Kidney (tissue), 14 donors: ENCODE measurements around the gene ROBO4. TPM values are rescaled to one million over a fixed set of nuclear protein-coding genes. Genes with fewer than 3 reads are reported as not detected.

Experiments used
- DNase-seq, 5 donors: peaks; one replicate each; pipeline ENCODE4 v3.0.0-alpha.2; 2013 to 2020
- FAIRE-seq: peaks from 2 replicates; lab custom pipeline; 2012; peaks lifted over from hg19 to GRCh38; lab: Jason Lieb, UNC
- H3K27ac ChIP-seq, 2 donors: one replicate each; pipeline ENCODE4 v1.7.0; 2013; ENCODE audit warnings: low read depth in 2 of 2, low read length in 2 of 2, inconsistent platforms in 1 of 2
- H3K27me3 ChIP-seq: one replicate; pipeline ENCODE4 v1.7.1; 2013; ENCODE audit warnings: low read length, inconsistent platforms; ENCODE audit not compliant: control insufficient read depth, insufficient read depth
- H3K36me3 ChIP-seq, 3 donors: one replicate each; pipeline versions ENCODE4 v1.7.0 to v1.7.1; 2013; ENCODE audit warnings: low read length in 3 of 3, control low read depth in 1 of 3, inconsistent platforms in 1 of 3; ENCODE audit not compliant: insufficient read depth in 3 of 3, control insufficient read depth in 2 of 3
- H3K4me1 ChIP-seq, 3 donors: one replicate each; pipeline versions ENCODE4 v1.7.0 to v1.7.1; 2013; ENCODE audit warnings: low read length in 3 of 3, inconsistent platforms in 1 of 3, low read depth in 1 of 3; ENCODE audit not compliant: control insufficient read depth in 2 of 3, insufficient read depth in 2 of 3
- H3K4me3 ChIP-seq, 3 donors: one replicate each; pipeline versions ENCODE4 v1.7.0 to v1.8.1; 2013; ENCODE audit warnings: low read length in 3 of 3, control low read depth in 1 of 3, inconsistent platforms in 1 of 3
- H3K9ac ChIP-seq, 3 donors: one replicate each; pipeline versions ENCODE4 v1.7.0 to v1.7.1; 2013; ENCODE audit warnings: low read length in 3 of 3, control low read depth in 1 of 3, inconsistent platforms in 1 of 3
- H3K9me3 ChIP-seq, 3 donors: one replicate each; pipeline versions ENCODE4 v1.7.0 to v1.7.1; 2013; ENCODE audit warnings: low read length in 3 of 3, control low read depth in 1 of 3, inconsistent platforms in 1 of 3; ENCODE audit not compliant: control insufficient read depth in 2 of 3, insufficient read depth in 1 of 3
- intact Hi-C: fragments of 100-400 bp; cut with DNase I; formaldehyde crosslinking; loops from one replicate; pipeline ENCODE4 v1.11.1; 2022
- polyA plus RNA-seq: library from polyadenylated mRNA; stranded (reverse); fragments of 350-450 nt; fragmentation: Illumina TruSeq; extraction: RNeasy Lipid Tissue Mini Kit (QIAGEN cat#74804); gene quantifications from one replicate; pipeline ENCODE4 v1.2.3, GENCODE V29; 2014; ENCODE audit warnings: low read depth, low replicate concordance; ENCODE audit not compliant: insufficient read depth
- total RNA-seq: library from RNA; stranded (reverse); fragmentation: NEBNext Ultra II Directional; extraction: Animal tissue kit (Norgen Biotek cat#: 25700); gene quantifications from one replicate; pipeline ENCODE4 v1.2.1, GENCODE V29; 2021
- TF ChIP-seq, protein P1 (sequence below): IDR thresholded peaks from 3 replicates; pipeline ENCODE4 v1.5.1; 2012; ENCODE audit warnings: mild to moderate bottlenecking, moderate library complexity, borderline replicate concordance; ENCODE audit not compliant: insufficient read depth; ENCODE audit errors: extremely low read depth
- donor health status: control.
- donor health status: control.
- donor health status: control.
- donor health status: control.
- donor health status: control.
- donor health status: DM: yes; HTN: yes; CAD: no.
- donor health status: Normal renal cell carcinoma (clear cell type).

The ROBO4 gene
- total and polyA plus RNA-seq, 2 donors from 2014 or later, result 12.8 to 29.5 TPM

DNA sequence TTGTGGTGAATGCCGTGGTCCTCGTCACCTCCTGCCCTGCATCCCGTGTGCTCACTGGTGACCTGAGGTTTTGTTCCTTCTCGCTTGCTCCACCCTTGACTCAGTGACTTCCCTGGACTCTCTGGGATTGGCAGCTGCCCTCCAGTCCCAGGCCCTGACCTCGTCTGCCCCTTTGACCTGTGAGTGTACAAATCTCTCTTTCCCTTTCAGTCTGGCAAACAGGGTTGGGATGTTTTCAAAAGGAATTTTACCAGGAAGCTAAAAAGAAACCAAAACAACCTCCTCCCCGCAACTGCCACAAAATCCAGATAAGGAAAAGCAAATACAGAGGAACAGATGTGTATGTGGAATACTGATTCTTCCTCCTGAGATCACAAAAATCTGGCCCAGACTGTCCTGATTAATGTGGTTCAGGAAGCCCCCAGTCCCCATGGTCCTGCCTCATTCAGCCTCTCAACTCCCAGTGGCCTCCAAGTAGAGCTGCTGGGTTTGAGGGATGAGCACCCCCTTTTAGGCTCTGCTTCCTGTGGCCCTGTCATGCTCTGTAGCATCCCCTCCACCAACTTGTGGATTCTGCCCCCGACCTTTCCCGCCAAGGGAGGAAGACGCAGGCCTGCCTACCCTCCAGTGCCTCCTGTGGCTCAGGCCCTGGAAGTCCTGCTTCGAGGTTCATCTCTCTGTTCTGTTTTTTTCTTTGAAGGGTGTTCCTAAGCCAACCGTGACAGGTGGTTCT, 15.2 kb downstream of the ROBO4 start:
- no peaks in the 10 kb centered on the region for H3K9me3 ChIP-seq
- H3K4me3 ChIP-seq, result no peak overlapping the region
- peaks cover 0 to 6% (median 1%) of the 10 kb centered on the region in 3 donors for H3K4me1 ChIP-seq
- H3K27ac ChIP-seq, result peak overlapping the region in 1 of 2 donors; percentile 24
- DNase-seq (peak in 1 of 5 donors; percentile 31), FAIRE-seq (no peak)
- no peaks in the 10 kb centered on the region for H3K27me3 ChIP-seq
- H3K36me3 ChIP-seq, result no peaks in the 10 kb centered on the region
- H3K9ac ChIP-seq, result no peak overlapping the region
- TF ChIP-seq, protein P1, sequence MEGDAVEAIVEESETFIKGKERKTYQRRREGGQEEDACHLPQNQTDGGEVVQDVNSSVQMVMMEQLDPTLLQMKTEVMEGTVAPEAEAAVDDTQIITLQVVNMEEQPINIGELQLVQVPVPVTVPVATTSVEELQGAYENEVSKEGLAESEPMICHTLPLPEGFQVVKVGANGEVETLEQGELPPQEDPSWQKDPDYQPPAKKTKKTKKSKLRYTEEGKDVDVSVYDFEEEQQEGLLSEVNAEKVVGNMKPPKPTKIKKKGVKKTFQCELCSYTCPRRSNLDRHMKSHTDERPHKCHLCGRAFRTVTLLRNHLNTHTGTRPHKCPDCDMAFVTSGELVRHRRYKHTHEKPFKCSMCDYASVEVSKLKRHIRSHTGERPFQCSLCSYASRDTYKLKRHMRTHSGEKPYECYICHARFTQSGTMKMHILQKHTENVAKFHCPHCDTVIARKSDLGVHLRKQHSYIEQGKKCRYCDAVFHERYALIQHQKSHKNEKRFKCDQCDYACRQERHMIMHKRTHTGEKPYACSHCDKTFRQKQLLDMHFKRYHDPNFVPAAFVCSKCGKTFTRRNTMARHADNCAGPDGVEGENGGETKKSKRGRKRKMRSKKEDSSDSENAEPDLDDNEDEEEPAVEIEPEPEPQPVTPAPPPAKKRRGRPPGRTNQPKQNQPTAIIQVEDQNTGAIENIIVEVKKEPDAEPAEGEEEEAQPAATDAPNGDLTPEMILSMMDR, result no peak
- intact Hi-C loops, result no loop called here

DNA sequence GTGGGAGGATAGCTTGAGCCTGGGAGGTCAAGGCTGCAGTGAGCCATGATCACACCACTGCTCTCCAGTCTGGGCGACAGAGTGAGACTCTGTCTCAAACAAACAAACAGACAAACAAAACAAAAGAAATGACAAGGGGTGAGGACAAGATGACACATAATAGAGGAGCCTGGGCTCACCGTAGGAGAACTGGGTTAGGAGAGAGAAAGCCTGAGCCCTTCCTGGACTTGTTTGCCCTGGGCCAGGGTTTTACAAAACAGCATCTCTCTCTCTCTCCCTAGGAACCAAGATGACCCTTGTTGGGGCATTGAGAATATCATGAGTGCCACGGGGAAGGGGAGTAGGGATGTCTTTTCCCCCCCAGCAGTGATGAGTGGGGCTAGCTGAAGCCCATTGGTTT, 16.7 kb downstream of the ROBO4 start:
- Histone ChIP-seq H3K27ac (no peak overlapping the region), H3K9ac (no peak overlapping the region), H3K27me3 (no peaks in the 10 kb centered on the region), H3K9me3 (no peaks in the 10 kb centered on the region), H3K4me1 (peaks cover 0 to 9% (median 4%) of the 10 kb centered on the region in 3 donors), H3K4me3 (no peak overlapping the region), H3K36me3 (no peaks in the 10 kb centered on the region)
- DNase-seq (no peak), FAIRE-seq (no peak)
- TF ChIP-seq, protein P1, result no peak
- intact Hi-C loops, result no loop called here

DNA sequence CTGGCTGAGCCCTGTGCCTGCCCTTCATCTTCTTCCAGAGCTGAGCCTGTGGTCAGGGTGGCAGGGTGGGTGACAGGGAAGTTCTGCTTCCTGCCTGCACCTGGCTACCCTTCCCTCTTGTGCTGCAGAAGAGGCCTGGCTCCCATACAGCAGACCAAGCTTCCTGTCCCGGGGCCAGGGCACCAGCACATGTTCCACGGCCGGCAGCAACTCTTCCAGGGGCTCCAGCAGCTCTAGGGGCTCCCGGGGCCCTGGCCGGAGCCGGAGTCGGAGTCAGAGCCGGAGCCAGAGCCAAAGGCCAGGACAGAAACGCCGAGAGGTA, 17.4 kb downstream of the ROBO4 start:
- Histone ChIP-seq H3K27me3 (no peaks in the 10 kb centered on the region), H3K4me1 (peaks cover 0 to 11% (median 4%) of the 10 kb centered on the region in 3 donors), H3K36me3 (no peaks in the 10 kb centered on the region), H3K27ac (no peak overlapping the region), H3K9me3 (no peaks in the 10 kb centered on the region), H3K9ac (no peak overlapping the region), H3K4me3 (no peak overlapping the region)
- TF ChIP-seq, protein P1, result no peak
- FAIRE-seq (no peak), DNase-seq (no peak)
- intact Hi-C loops, result no loop called here
